Globus pallidus (tissue), 1 donor: ENCODE measurements around the gene RNFT2.

Experiments used
- DNase-seq: peaks from one replicate; pipeline ENCODE4 v3.0.0-alpha.2; 2015; ENCODE audit warnings: low spot score

RNFT2 gene

GRCh38 chr12:116878567-116879508 is 140.7 kb downstream of the RNFT2 start:
- DNase-seq: no peak

GRCh38 chr12:116879509-116880212 is 141.5 kb downstream of the RNFT2 start:
- no peak for DNase-seq

- no peak for DNase-seq
Observed at GRCh38 chr12:116880213-116880816, 142.2 kb downstream of the RNFT2 start.

GRCh38 chr12:116880817-116881324 is 142.8 kb downstream of the RNFT2 start:
- DNase-seq: no peak

GRCh38 chr12:116881325-116881876 is 143.3 kb downstream of the RNFT2 start, which contains the start of gene HRK:
HRK (minus strand) TSS chr12:116881441; CDS start chr12:116881307, 134 bp downstream.
- no peak for DNase-seq

- no peak for DNase-seq
Observed at GRCh38 chr12:116881877-116882507, 143.9 kb downstream of the RNFT2 start.

- no peak for DNase-seq
Observed at GRCh38 chr12:116882742-116883141, 144.6 kb downstream of the RNFT2 start.

GRCh38 chr12:116884871-116885270 is 146.8 kb downstream of the RNFT2 start:
- DNase-seq: no peak

- no peak for DNase-seq
Observed at GRCh38 chr12:116885491-116885890, 147.4 kb downstream of the RNFT2 start.

- no peak for DNase-seq
Observed at GRCh38 chr12:116887244-116887643, 149.1 kb downstream of the RNFT2 start.

GRCh38 chr12:116887897-116888296 is 149.8 kb downstream of the RNFT2 start:
- no peak for DNase-seq

- no peak for DNase-seq
Observed at GRCh38 chr12:116890330-116890729, 152.2 kb downstream of the RNFT2 start.

- DNase-seq: no peak
Observed at GRCh38 chr12:116891019-116891418, 152.9 kb downstream of the RNFT2 start.

- DNase-seq: no peak
Observed at GRCh38 chr12:116892349-116893140, 154.4 kb downstream of the RNFT2 start.

GRCh38 chr12:116894913-116895312 is 156.8 kb downstream of the RNFT2 start:
- DNase-seq: no peak

GRCh38 chr12:116896411-116896924 is 158.4 kb downstream of the RNFT2 start:
- no peak for DNase-seq

GRCh38 chr12:116897476-116897875 is 159.4 kb downstream of the RNFT2 start:
- no peak for DNase-seq

GRCh38 chr12:116898669-116899068 is 160.6 kb downstream of the RNFT2 start:
- DNase-seq: no peak

GRCh38 chr12:116901612-116902011 is 163.5 kb downstream of the RNFT2 start:
- no peak for DNase-seq
